GM13977 (cell line): Measurements from ENCODE around the gene PARL.

Experiments
- DNase-seq: peaks from one replicate; pipeline ENCODE4 v3.0.0; 2012; ENCODE audit warnings: low spot score
- CTCF ChIP-seq: IDR thresholded peaks from 2 replicates; pipeline ENCODE4 v1.5.1; 2012; ENCODE audit warnings: mild to moderate bottlenecking, control low read depth; ENCODE audit not compliant: insufficient read depth; ENCODE audit errors: extremely low read depth, missing control alignments
- in situ Hi-C: fragments of 300-500 bp; cut with MboI; formaldehyde crosslinking; loops from one replicate; pipeline ENCODE4 v1.12.0; 2022; ENCODE audit warnings: low sequenced_read_pairs, low pct_unique_long_range_greater_than_20kb, mixed read lengths, inconsistent platforms; ENCODE audit not compliant: unreplicated experiment

Gene PARL

GRCh38 chr3:183845608-183846288 is 38.9 kb downstream of the PARL start:
- no peak for TF ChIP-seq CTCF
- no peak for DNase-seq
- in situ Hi-C loops, result no loop called here

- DNase-seq, result no peak
- no peak for TF ChIP-seq CTCF
- in situ Hi-C loops, result no loop called here
Observed at GRCh38 chr3:183845090-183845489, 39.6 kb downstream of the PARL start.

- no peak for DNase-seq
- in situ Hi-C loops, result no loop called here
- TF ChIP-seq CTCF, result no peak
Observed at GRCh38 chr3:183844606-183845005, 40.1 kb downstream of the PARL start.

GRCh38 chr3:183839751-183840150 is 44.9 kb downstream of the PARL start:
- no peak for DNase-seq
- in situ Hi-C loops, result no loop called here
- TF ChIP-seq CTCF, result no peak

GRCh38 chr3:183837894-183838293 is 46.8 kb downstream of the PARL start:
- no peak for DNase-seq
- no peak for TF ChIP-seq CTCF
- in situ Hi-C loops, result no loop called here

GRCh38 chr3:183837390-183837789 is 47.3 kb downstream of the PARL start:
- no peak for TF ChIP-seq CTCF
- in situ Hi-C loops, result no loop called here
- no peak for DNase-seq
